ENCODE measurements around the gene PRDM10.

PRDM10 gene

DNA sequence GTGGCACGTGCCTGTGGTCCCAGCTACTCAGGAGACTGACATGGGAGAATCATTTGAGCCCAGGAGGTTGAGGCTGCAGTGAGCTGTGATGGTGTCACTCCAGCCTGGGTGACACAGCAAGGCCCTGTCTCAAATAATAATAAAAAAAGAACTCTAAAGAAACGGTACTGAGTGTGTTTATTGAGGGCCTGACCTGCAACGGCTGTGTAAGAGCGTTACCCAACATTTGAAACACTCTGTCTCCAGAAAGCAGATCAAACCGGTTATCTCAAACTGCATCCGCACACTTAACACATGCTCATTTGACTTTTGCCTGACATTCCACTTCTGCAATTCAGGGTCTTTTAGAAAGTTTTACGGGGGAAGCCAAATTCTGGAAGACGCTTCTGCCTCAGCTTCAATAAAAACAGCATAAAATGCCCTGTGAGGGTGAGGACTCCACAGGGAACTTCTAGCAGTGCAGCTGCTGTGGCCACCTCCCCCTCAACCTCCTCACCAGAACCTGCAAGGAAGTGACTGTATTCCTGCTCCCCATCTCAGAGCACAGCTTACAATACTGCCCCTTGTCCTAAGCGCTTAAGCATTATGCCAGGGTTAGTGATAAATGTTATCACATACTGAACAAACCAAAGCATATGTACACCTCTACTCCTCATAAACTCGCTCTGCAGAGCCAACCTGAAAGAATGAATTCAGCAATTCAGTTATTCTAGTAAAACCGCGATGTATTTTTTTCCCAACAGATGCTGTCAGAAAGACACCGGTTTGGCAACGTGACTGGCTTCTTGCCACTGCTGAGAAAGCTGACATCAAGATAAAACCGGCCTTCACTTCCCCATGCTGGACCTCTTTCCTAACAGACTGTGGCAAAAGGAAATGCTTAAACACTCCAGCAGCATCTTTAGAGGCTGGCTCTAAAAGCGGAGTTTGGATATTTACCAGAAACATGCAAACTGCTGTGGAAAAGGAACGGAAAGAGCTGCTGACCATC is 52.2 kb downstream of the PRDM10 start:
- H3K27ac Mint-ChIP-seq: no peak overlapping the region
- no peaks in the 10 kb centered on the region for H3K27me3 Mint-ChIP-seq
- no peaks in the 10 kb centered on the region for H3K9me3 Mint-ChIP-seq (ENCODE audit: low read depth)
- H3K36me3 Mint-ChIP-seq: peaks cover 8% of the 10 kb centered on the region
- no peaks in the 10 kb centered on the region for H3K4me1 Mint-ChIP-seq (ENCODE audit: low read depth)
- no peak overlapping the region for H3K4me3 Mint-ChIP-seq

DNA sequence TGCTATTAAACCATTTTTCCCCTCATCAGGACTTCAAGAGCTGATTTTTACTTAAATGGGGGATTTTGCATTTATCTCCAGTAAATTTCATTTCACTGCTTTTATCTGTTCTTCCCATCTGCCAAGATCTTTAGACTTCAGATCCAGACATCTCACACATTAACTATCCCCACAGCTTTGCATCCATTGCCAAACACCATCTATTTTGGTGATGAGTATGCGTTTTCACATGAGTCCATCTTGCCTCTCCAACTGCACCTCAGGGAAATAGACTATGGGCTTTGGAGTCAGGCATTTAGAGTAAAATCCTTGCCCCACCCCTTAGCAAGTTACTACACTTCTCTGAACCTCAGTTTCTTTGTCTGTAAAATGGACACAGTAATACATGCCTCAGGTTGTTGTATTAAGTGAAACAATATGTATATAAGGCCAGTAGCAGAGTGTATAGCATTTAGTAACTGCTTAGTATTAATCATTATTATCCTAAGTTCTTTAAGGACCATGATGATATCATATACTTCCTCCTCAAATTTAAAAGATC is 53.6 kb downstream of the PRDM10 start:
- H3K4me1 Mint-ChIP-seq (ENCODE audit: low read depth): no peaks in the 10 kb centered on the region
- H3K4me3 Mint-ChIP-seq: no peak overlapping the region
- H3K36me3 Mint-ChIP-seq: peaks cover 11% of the 10 kb centered on the region
- H3K27me3 Mint-ChIP-seq: no peaks in the 10 kb centered on the region
- H3K9me3 Mint-ChIP-seq (ENCODE audit: low read depth): no peaks in the 10 kb centered on the region
- H3K27ac Mint-ChIP-seq: no peak overlapping the region

DNA sequence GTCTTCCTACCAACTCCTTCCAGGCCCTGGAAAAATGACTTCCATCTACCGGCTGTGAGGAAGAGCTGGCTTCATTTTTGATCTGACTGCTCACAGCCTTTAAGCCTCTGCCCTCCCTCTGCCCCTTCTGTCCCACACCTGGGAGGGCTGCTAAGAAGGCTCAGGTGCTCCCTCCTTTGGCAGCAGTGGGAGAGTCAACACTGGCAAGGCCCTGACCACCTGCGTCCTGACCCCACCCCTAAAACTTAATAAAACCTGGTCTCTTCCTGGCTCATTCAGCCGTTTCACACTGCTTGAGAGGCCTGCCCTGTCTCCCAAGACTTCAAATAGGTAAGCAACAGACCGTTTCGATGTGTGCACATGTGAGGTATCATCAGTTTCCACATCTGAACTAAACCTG is 55.2 kb downstream of the PRDM10 start:
- Mint-ChIP-seq H3K4me3 (no peak overlapping the region), H3K27ac (no peak overlapping the region), H3K9me3 (ENCODE audit: low read depth) (no peaks in the 10 kb centered on the region), H3K27me3 (no peaks in the 10 kb centered on the region), H3K36me3 (peaks cover 11% of the 10 kb centered on the region), H3K4me1 (ENCODE audit: low read depth) (no peaks in the 10 kb centered on the region)

- Mint-ChIP-seq H3K36me3 (peaks cover 15% of the 10 kb centered on the region), H3K27ac (no peak overlapping the region), H3K4me1 (ENCODE audit: low read depth) (no peaks in the 10 kb centered on the region), H3K27me3 (no peaks in the 10 kb centered on the region), H3K9me3 (ENCODE audit: low read depth) (no peaks in the 10 kb centered on the region), H3K4me3 (no peak overlapping the region)
Observed at GRCh38 chr11:129946965-129947364, 55.7 kb downstream of the PRDM10 start.

GRCh38 chr11:129946256-129946655 is 56.4 kb downstream of the PRDM10 start:
- Mint-ChIP-seq H3K4me1 (ENCODE audit: low read depth) (no peaks in the 10 kb centered on the region), H3K4me3 (no peak overlapping the region), H3K9me3 (ENCODE audit: low read depth) (no peaks in the 10 kb centered on the region), H3K27ac (no peak overlapping the region), H3K27me3 (no peaks in the 10 kb centered on the region), H3K36me3 (peaks cover 16% of the 10 kb centered on the region)

- peaks cover 16% of the 10 kb centered on the region for H3K36me3 Mint-ChIP-seq
- no peaks in the 10 kb centered on the region for H3K27me3 Mint-ChIP-seq
- no peaks in the 10 kb centered on the region for H3K9me3 Mint-ChIP-seq (ENCODE audit: low read depth)
- no peak overlapping the region for H3K27ac Mint-ChIP-seq
- no peak overlapping the region for H3K4me3 Mint-ChIP-seq
- H3K4me1 Mint-ChIP-seq (ENCODE audit: low read depth): no peaks in the 10 kb centered on the region
Observed at GRCh38 chr11:129945373-129945772, 57.3 kb downstream of the PRDM10 start.

- Mint-ChIP-seq H3K9me3 (ENCODE audit: low read depth) (no peaks in the 10 kb centered on the region), H3K27me3 (no peaks in the 10 kb centered on the region), H3K27ac (no peak overlapping the region), H3K4me3 (no peak overlapping the region), H3K4me1 (ENCODE audit: low read depth) (no peaks in the 10 kb centered on the region), H3K36me3 (peaks cover 16% of the 10 kb centered on the region)
Observed at GRCh38 chr11:129944696-129945095, 57.9 kb downstream of the PRDM10 start.

- Mint-ChIP-seq H3K27me3 (no peaks in the 10 kb centered on the region), H3K9me3 (ENCODE audit: low read depth) (no peaks in the 10 kb centered on the region), H3K36me3 (peaks cover 16% of the 10 kb centered on the region), H3K27ac (no peak overlapping the region), H3K4me3 (no peak overlapping the region), H3K4me1 (ENCODE audit: low read depth) (no peaks in the 10 kb centered on the region)
Observed at GRCh38 chr11:129943036-129943435, 59.6 kb downstream of the PRDM10 start.

DNA sequence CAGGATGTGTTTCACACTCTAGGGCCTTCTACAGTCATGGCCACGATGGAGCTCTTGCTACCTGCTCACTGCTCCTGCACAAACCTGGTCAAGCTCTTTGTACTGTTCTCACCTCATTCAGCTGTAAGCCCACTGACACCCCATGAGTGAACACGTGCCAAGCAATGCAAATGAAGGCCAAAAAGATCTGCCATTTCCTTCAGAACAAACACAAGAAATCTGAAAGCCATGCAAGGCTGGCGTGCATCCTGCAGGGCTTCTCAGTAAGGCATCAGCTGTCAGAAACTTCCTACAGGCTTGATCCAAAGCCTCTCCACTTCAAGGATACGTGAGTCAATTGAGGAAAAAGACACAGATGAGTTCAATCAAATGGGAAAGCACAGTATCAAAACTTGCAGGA is 63.1 kb downstream of the PRDM10 start:
- Mint-ChIP-seq H3K36me3 (peaks cover 10% of the 10 kb centered on the region), H3K9me3 (ENCODE audit: low read depth) (no peaks in the 10 kb centered on the region), H3K4me1 (ENCODE audit: low read depth) (no peaks in the 10 kb centered on the region), H3K27ac (no peak overlapping the region), H3K27me3 (no peaks in the 10 kb centered on the region), H3K4me3 (no peak overlapping the region)

GRCh38 chr11:129938764-129939163 is 63.9 kb downstream of the PRDM10 start:
- peaks cover 10% of the 10 kb centered on the region for H3K36me3 Mint-ChIP-seq
- no peaks in the 10 kb centered on the region for H3K27me3 Mint-ChIP-seq
- H3K4me3 Mint-ChIP-seq: no peak overlapping the region
- H3K27ac Mint-ChIP-seq: no peak overlapping the region
- H3K4me1 Mint-ChIP-seq (ENCODE audit: low read depth): no peaks in the 10 kb centered on the region
- no peaks in the 10 kb centered on the region for H3K9me3 Mint-ChIP-seq (ENCODE audit: low read depth)

DNA sequence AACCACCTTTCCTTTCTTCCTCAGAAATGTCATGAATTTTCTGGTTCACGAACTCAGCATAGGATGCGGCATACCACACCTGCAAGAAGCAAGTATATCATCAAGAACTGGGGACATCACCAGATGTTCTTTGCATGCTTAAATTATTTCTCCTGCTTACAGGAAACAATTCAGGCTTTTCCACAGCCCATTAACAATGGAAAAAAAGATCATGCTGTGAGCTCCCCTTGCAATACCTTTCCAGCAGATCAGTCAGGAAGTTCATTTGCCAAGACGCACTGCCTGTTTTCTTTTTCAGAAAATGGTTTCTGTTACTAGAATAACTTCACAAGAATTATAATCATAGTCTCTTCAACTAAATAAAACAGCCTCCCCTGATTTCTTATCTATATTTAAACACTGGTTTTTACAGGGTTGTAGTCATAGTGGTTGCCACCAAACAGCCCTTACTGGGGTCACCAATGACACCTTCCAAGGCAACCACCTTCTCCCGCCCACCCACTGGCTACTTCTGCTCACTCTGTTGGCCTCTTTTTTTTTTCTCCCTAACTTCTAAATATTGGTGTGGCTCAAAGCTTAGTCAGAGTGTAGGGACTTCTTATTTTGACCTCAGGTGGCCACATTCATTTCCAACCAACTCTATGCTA is 64.9 kb downstream of the PRDM10 start:
- Mint-ChIP-seq H3K4me1 (ENCODE audit: low read depth) (no peaks in the 10 kb centered on the region), H3K9me3 (ENCODE audit: low read depth) (no peaks in the 10 kb centered on the region), H3K27me3 (no peaks in the 10 kb centered on the region), H3K4me3 (no peak overlapping the region), H3K36me3 (peaks cover 10% of the 10 kb centered on the region), H3K27ac (no peak overlapping the region)

DNA sequence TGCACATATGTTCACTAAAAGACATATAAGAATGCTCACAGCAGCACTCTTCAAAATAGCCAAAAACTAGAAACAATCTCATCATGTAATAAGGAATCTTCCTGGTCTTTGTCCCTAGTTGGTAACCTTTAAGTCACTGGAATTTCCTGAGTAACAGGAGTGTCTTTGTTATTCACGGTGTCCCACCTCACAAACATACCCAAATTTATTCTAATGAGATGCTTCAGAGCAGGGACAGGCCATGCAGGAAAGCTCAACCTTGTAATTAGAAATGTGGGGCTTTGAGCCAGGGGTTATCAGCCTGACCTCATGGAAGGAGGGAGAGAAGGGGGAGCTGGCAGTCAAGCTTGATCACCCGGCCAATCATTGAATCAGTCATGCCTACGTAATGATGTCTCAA is 66.9 kb downstream of the PRDM10 start:
- no peaks in the 10 kb centered on the region for H3K27me3 Mint-ChIP-seq
- H3K36me3 Mint-ChIP-seq: peaks cover 9% of the 10 kb centered on the region
- no peaks in the 10 kb centered on the region for H3K9me3 Mint-ChIP-seq (ENCODE audit: low read depth)
- no peaks in the 10 kb centered on the region for H3K4me1 Mint-ChIP-seq (ENCODE audit: low read depth)
- no peak overlapping the region for H3K27ac Mint-ChIP-seq
- H3K4me3 Mint-ChIP-seq: no peak overlapping the region

DNA sequence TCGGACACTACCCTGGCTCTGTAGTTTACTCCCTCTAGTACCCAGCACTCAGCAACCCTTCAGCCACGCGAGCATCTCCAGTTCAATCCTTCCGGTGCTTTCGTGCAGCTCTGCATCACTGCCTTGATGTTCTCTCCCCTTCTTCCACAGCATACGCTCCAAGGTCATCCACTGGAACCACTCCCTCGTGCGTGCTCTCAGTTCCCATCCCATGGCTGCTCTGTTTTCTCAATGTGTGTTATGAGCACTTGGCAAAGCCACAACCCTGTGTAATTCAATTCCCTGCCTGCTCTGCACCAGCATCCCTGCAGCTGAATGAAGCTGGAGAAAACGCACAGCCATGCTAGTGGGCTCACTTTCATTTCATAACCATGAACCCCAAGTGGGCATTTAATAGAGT is 68.7 kb downstream of the PRDM10 start:
- Mint-ChIP-seq H3K4me1 (ENCODE audit: low read depth) (no peaks in the 10 kb centered on the region), H3K36me3 (peaks cover 13% of the 10 kb centered on the region), H3K9me3 (ENCODE audit: low read depth) (no peaks in the 10 kb centered on the region), H3K27ac (no peak overlapping the region), H3K4me3 (no peak overlapping the region), H3K27me3 (no peaks in the 10 kb centered on the region)

DNA sequence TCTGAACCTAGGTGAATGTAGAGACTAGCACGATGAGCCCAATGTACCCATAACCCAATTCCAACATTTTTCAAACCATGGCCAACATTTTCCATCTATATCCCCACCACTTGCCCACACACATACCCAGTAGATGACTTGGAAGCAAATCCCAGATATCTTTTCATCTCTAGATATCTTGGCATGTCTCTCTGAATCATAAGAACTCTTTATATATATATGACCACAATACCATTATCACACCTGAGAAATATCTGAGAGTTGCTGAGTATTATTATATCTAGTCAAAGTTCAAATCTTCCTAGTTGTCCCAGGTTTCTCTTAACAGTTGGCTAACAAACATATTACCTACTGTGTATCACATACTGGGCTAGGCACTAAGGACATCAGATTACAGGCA is 69.4 kb downstream of the PRDM10 start:
- Mint-ChIP-seq H3K27ac (no peak overlapping the region), H3K9me3 (ENCODE audit: low read depth) (no peaks in the 10 kb centered on the region), H3K27me3 (no peaks in the 10 kb centered on the region), H3K4me3 (no peak overlapping the region), H3K36me3 (peaks cover 17% of the 10 kb centered on the region), H3K4me1 (ENCODE audit: low read depth) (no peaks in the 10 kb centered on the region)

- Mint-ChIP-seq H3K4me1 (ENCODE audit: low read depth) (no peaks in the 10 kb centered on the region), H3K9me3 (ENCODE audit: low read depth) (no peaks in the 10 kb centered on the region), H3K27ac (no peak overlapping the region), H3K4me3 (no peak overlapping the region), H3K36me3 (peaks cover 19% of the 10 kb centered on the region), H3K27me3 (no peaks in the 10 kb centered on the region)
Observed at GRCh38 chr11:129932381-129933067, 70.1 kb downstream of the PRDM10 start.

Data from activated naive CD8-positive, alpha-beta T cell (primary cell).